ENCODE data around the gene SORCS1. TPM values are rescaled to one million over a fixed set of nuclear protein-coding genes. Genes with fewer than 3 reads are reported as not detected.

SORCS1 gene
- total RNA-seq, 1 experiment from 2014 or later = not detected

GRCh38 chr10:106764360-106764759, 400.1 kb downstream of the SORCS1 start:
- CTCF ChIA-PET = no interaction called here
- Histone ChIP-seq H3K79me2 (ENCODE audit: low read depth) (no peaks in the 10 kb centered on the region), H3K27me3 (ENCODE audit: insufficient read depth, low read depth) (0 out of 2 replicates have a peak, but pooled peaks cover 5% of the 10 kb centered on the region), H2AFZ (no peak overlapping the region), H3K4me2 (no peak overlapping the region), H3F3A (ENCODE audit: insufficient read depth, low read depth) (no peaks in the 10 kb centered on the region), H3K9me2 (ENCODE audit: insufficient read depth) (no peaks in the 10 kb centered on the region), H3K36me3 (ENCODE audit: low read depth) (no peaks in the 10 kb centered on the region), H3K27ac (no peak overlapping the region), H3K9me3 (ENCODE audit: insufficient read depth, low read depth) (no peaks in the 10 kb centered on the region), H3K4me1 (replicated peaks; ENCODE audit: insufficient read depth) (no peaks in the 10 kb centered on the region), H4K20me1 (ENCODE audit: insufficient read depth) (no peaks in the 10 kb centered on the region), H3K4me3 (no peak overlapping the region)
- TF ChIP-seq EZH2 (IDR thresholded peaks at IDR 0.05; ENCODE audit: low read depth) (no peak), CTCF (conservative IDR thresholded peaks at IDR 0.05) (no peak)
- intact Hi-C loops (cut with micrococcal nuclease; ENCODE audit: unreplicated experiment) = no loop called here
- DNase-seq = no peak
- POLR2A ChIA-PET (ENCODE audit: unreplicated experiment) = no interaction called here
- BruUV-seq (replicated peaks) = no TSS peak

GRCh38 chr10:106761906-106762305, 402.6 kb downstream of the SORCS1 start:
- Histone ChIP-seq H3K9me2 (ENCODE audit: insufficient read depth) (no peaks in the 10 kb centered on the region), H3K4me2 (no peak overlapping the region), H3K79me2 (ENCODE audit: low read depth) (no peaks in the 10 kb centered on the region), H3K4me1 (replicated peaks; ENCODE audit: insufficient read depth) (no peaks in the 10 kb centered on the region), H3F3A (ENCODE audit: insufficient read depth, low read depth) (no peaks in the 10 kb centered on the region), H4K20me1 (ENCODE audit: insufficient read depth) (no peaks in the 10 kb centered on the region), H3K9me3 (ENCODE audit: insufficient read depth, low read depth) (no peaks in the 10 kb centered on the region), H3K4me3 (no peak overlapping the region), H3K36me3 (ENCODE audit: low read depth) (no peaks in the 10 kb centered on the region), H2AFZ (no peak overlapping the region), H3K27me3 (ENCODE audit: insufficient read depth, low read depth) (0 out of 2 replicates have a peak, but pooled peaks cover 5% of the 10 kb centered on the region), H3K27ac (no peak overlapping the region)
- no peak for DNase-seq
- ChIA-PET CTCF (no interaction called here), POLR2A (ENCODE audit: unreplicated experiment) (no interaction called here)
- TF ChIP-seq EZH2 (IDR thresholded peaks at IDR 0.05; ENCODE audit: low read depth) (no peak), CTCF (conservative IDR thresholded peaks at IDR 0.05) (no peak)
- BruUV-seq (replicated peaks) = no TSS peak
- intact Hi-C loops (cut with micrococcal nuclease; ENCODE audit: unreplicated experiment) = no loop called here

- H3K9me3 ChIP-seq (ENCODE audit: insufficient read depth, low read depth) = no peaks in the 10 kb centered on the region
- DNase-seq = no peak
- TF ChIP-seq EZH2 (IDR thresholded peaks at IDR 0.05; ENCODE audit: low read depth) = no peak
- TF ChIP-seq CTCF (conservative IDR thresholded peaks at IDR 0.05) = no peak
- POLR2A ChIA-PET (ENCODE audit: unreplicated experiment) = no interaction called here
- BruUV-seq (replicated peaks) = no TSS peak
- H3K4me2 ChIP-seq = no peak overlapping the region
- no peaks in the 10 kb centered on the region for H3K79me2 ChIP-seq (ENCODE audit: low read depth)
- no peaks in the 10 kb centered on the region for H3K4me1 ChIP-seq (replicated peaks; ENCODE audit: insufficient read depth)
- H2AFZ ChIP-seq = no peak overlapping the region
- intact Hi-C loops (cut with micrococcal nuclease; ENCODE audit: unreplicated experiment) = no loop called here
- H4K20me1 ChIP-seq (ENCODE audit: insufficient read depth) = no peaks in the 10 kb centered on the region
- no peak overlapping the region for H3K27ac ChIP-seq
- no peaks in the 10 kb centered on the region for H3K36me3 ChIP-seq (ENCODE audit: low read depth)
- no peaks in the 10 kb centered on the region for H3F3A ChIP-seq (ENCODE audit: insufficient read depth, low read depth)
- H3K4me3 ChIP-seq = no peak overlapping the region
- CTCF ChIA-PET = no interaction called here
- no peaks in the 10 kb centered on the region for H3K27me3 ChIP-seq (ENCODE audit: insufficient read depth, low read depth)
- H3K9me2 ChIP-seq (ENCODE audit: insufficient read depth) = no peaks in the 10 kb centered on the region
These were observed 407.0 kb downstream of the SORCS1 start for GRCh38 chr10:106757521-106757920.

Data from PC-9 (cell line).